GM12874 (cell line): Measurements from ENCODE around the gene TNFAIP2.

ENCODE experiments used
- TF ChIP-seq, protein P1 (sequence below): IDR thresholded peaks from 2 replicates; pipeline ENCODE4 v1.5.1; 2011; ENCODE audit warnings: low read depth, mild to moderate bottlenecking, control low read depth, low read length, moderate library complexity; ENCODE audit not compliant: insufficient read depth

Gene TNFAIP2

DNA sequence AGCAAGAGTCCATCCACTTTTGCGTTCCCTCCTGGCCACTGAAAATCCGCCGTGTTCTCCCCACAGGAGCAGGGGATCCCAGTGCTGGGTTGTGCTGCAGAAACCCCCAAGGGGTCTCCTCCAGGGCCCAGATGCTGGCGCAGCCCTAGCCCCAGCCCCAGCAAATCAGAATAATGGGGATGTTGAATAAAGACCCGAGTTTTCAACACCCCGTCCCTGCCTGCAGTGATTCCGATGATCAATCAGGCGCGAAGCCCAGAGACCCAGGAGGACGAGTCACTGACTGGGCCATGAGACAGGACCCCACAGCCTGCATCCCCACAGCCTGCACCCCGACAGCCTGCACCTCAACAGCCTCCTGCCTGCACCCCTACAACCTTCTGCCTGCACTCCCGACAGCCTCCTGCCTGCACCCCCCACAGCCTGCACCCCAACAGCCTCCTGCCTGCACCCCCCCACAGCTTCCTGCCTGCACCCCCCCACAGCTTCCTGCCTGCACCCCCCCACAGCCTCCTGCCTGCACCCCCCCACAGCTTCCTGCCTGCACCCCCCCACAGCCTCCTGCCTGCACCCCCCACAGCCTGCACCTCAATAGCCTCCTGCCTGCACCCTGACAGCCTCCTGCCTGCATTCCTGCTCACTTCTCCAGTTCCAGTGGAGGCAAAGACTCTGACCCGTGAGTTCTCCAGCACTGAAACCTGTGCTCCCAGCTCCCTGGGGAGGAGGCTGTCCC, 37.2 kb downstream of the TNFAIP2 start:
- TF ChIP-seq, protein P1, sequence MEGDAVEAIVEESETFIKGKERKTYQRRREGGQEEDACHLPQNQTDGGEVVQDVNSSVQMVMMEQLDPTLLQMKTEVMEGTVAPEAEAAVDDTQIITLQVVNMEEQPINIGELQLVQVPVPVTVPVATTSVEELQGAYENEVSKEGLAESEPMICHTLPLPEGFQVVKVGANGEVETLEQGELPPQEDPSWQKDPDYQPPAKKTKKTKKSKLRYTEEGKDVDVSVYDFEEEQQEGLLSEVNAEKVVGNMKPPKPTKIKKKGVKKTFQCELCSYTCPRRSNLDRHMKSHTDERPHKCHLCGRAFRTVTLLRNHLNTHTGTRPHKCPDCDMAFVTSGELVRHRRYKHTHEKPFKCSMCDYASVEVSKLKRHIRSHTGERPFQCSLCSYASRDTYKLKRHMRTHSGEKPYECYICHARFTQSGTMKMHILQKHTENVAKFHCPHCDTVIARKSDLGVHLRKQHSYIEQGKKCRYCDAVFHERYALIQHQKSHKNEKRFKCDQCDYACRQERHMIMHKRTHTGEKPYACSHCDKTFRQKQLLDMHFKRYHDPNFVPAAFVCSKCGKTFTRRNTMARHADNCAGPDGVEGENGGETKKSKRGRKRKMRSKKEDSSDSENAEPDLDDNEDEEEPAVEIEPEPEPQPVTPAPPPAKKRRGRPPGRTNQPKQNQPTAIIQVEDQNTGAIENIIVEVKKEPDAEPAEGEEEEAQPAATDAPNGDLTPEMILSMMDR, result no peak

DNA sequence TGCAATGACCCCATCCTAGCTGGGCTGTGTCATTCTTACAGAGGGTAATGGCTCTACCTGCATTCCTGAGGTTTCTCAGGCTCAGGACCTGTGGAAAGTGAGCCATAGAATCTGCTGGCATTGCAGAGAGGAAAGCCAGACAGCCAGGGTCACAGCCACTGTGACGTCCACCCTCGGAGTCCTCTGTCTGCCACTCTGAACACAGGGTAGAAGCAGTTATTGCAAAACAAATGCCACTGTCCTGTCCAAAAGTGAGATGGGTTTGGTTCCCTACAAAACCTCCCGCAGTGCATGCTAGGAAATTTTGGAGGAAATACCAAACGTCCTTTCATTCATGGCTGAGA, 37.8 kb downstream of the TNFAIP2 start:
- TF ChIP-seq, protein P1, result no peak

DNA sequence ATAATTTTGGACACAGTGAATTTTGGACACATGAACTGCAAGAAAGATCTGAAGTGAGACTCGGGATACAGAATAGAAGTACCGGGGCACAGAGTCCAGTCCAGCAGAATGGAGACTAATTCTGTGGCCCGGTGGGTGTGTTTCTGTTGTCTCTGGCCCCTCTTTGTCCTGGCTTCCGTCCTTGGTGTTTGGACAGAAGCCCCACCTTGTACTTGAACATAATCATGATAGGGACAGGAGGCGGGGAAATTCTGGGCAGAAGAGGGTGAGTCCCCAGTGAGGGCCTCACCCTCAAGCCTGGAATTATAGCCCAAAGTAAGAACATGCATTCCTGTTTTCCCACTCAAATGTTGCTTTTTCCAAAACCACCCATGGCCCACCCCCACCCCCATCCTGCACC, 39.9 kb downstream of the TNFAIP2 start:
- TF ChIP-seq, protein P1, result no peak

GRCh38 chr14:103164006-103164405, 40.7 kb downstream of the TNFAIP2 start:
- TF ChIP-seq, protein P1, result no peak

- TF ChIP-seq, protein P1, result no peak
Observed at GRCh38 chr14:103164779-103165178, 41.5 kb downstream of the TNFAIP2 start.

- TF ChIP-seq, protein P1, result no peak
Observed at GRCh38 chr14:103165323-103165722, 42.1 kb downstream of the TNFAIP2 start.

DNA sequence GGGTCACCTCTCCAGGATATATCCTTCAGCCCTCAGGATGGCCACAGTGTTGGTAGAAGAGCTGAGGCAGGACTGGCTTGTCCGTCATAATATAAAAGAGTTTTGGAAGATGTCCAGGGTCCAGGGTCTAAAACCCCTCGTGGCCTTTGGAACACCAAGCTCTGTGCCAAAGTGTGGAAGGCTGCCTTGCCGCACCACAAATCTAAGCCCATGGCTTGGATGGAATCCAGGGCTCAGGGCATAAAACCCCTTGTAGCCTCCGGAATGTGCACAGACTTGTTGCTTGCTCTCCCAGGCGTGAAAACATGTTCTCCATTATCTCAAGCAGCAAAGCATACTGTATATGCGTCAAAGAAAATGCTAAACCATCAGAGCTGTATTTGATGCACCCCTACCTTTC, 46.7 kb downstream of the TNFAIP2 start:
- TF ChIP-seq, protein P1, result no peak
